Measurements from ENCODE around the gene NF2. TPM values are rescaled to one million over a fixed set of nuclear protein-coding genes. Genes with fewer than 3 reads are reported as not detected.

The NF2 gene
- total and polyA plus RNA-seq, 2 of the 8 experiments (the other 6 are each of a cell fraction or from before 2014, with no cell fraction given): 17.6 to 53.6 TPM

- H2BK5ac ChIP-seq (ENCODE audit: low read depth, low read length): no peak overlapping the region
- CTCF ChIA-PET (ENCODE audit: partially characterized antibody): interaction anchor here (0.7 to 6.5 kb wide), 12 partner anchors 8 to 562 kb away, joined by 3 to 60 read pairs (median 4); no protein-coding TSS in a partner anchor
- H3K18ac ChIP-seq (ENCODE audit: extremely low read depth, low read length): no peak overlapping the region
- POLR2A ChIA-PET (ENCODE audit: partially characterized antibody): interaction anchor here (3.4 kb wide), 1 partner anchor 9 kb away, joined by 13 read pairs; no protein-coding TSS in a partner anchor
- H3K56ac ChIP-seq (replicated peaks; ENCODE audit: insufficient read length, low read depth, low read length): no peak overlapping the region
- FAIRE-seq (no peak), DNase-seq (ENCODE audit: low read depth in 1 of 2, low spot score in 2 of 2) (no peak)
- H3K36me3 ChIP-seq (ENCODE audit: control insufficient read depth in 2 of 4, insufficient read depth in 4 of 4, low read length in 3 of 4): no peaks in the 10 kb centered on the region; a peak in 1 of 8 replicates
- WGBS, 2 experiments (ENCODE audit: extremely low coverage in 1 of 2, insufficient coverage in 1 of 2, insufficient read length in 1 of 2, insufficient replicate concordance in 2 of 2, low coverage in 1 of 2, low lambda C conversion rate in 2 of 2, missing lambda C conversion rate in 1 of 2): 95% methylated on average over 8 of the region's 9 CpGs; no CpG with 5 or more reads in 1 of the 2 experiments
- no peak overlapping the region for H3K27ac ChIP-seq (ENCODE audit: low read depth, low read length)
- no peak overlapping the region for H3K14ac ChIP-seq (ENCODE audit: insufficient read length)
- H3K4me1 ChIP-seq (replicated peaks in 1 of 4; ENCODE audit: control insufficient read depth in 3 of 4, insufficient read depth in 4 of 4, low read length in 3 of 4): peaks cover 12 to 37% (median 25%) of the 10 kb centered on the region in 4 experiments
- H3K79me1 ChIP-seq (ENCODE audit: low read depth, low read length): no peaks in the 10 kb centered on the region; the same call in 1 of the 2 replicates
- H2BK120ac ChIP-seq (replicated peaks; ENCODE audit: low read depth, low read length): no peak overlapping the region
- no peak overlapping the region for H4K8ac ChIP-seq (ENCODE audit: extremely low read depth, insufficient read depth, low read length)
- no peak overlapping the region for H3K9ac ChIP-seq (replicated peaks in 1 of 4; ENCODE audit: extremely low read depth in 1 of 4, low read depth in 3 of 4, low read length in 3 of 4)
- H3K4me3 ChIP-seq (ENCODE audit: extremely low read depth in 1 of 4, insufficient read depth in 2 of 4, low read depth in 3 of 4, low read length in 4 of 4): no peak overlapping the region
- TF ChIP-seq JUND (IDR thresholded peaks at IDR 0.05; ENCODE audit: low read length) (no peak), NANOG (IDR thresholded peaks at IDR 0.05; ENCODE audit: insufficient read depth, low read depth, low read length, poor library complexity, severe bottlenecking) (no peak), ATF2 (IDR thresholded peaks at IDR 0.05; ENCODE audit: low read length) (no peak), ATF3 (IDR thresholded peaks at IDR 0.05; ENCODE audit: insufficient read depth, low read depth, low read length) (no peak), BRCA1 (IDR thresholded peaks at IDR 0.05; ENCODE audit: low read depth, low read length) (no peak), NRF1 (IDR thresholded peaks at IDR 0.05; ENCODE audit: low read depth, low read length) (no peak)
- no peak overlapping the region for H3K4me2 ChIP-seq (ENCODE audit: insufficient read depth in 1 of 2, low read depth in 2 of 2, low read length in 2 of 2)
- H2AK5ac ChIP-seq (ENCODE audit: low read depth, low read length): no peak overlapping the region
- H4K20me1 ChIP-seq (replicated peaks in 1 of 2; ENCODE audit: control insufficient read depth in 1 of 2, insufficient read depth in 2 of 2, low read length in 2 of 2): peaks cover 0 to 3% of the 10 kb centered on the region in 2 experiments
- no peak overlapping the region for H4K91ac ChIP-seq (replicated peaks; ENCODE audit: insufficient read length, low read length)
- no peak overlapping the region for H4K5ac ChIP-seq (ENCODE audit: insufficient read length, low read depth, low read length)
- H2BK15ac ChIP-seq (ENCODE audit: low read length): no peak overlapping the region; the same call in 1 of the 2 replicates
- no peak overlapping the region for H2AFZ ChIP-seq (ENCODE audit: low read length)
- H2BK12ac ChIP-seq (ENCODE audit: low read depth, low read length): peak overlapping the region; percentile 7; the same call in 1 of the 2 replicates
- H3K23ac ChIP-seq (ENCODE audit: insufficient read length): no peak overlapping the region
- H2BK20ac ChIP-seq (ENCODE audit: low read length): peak overlapping the region; percentile 61; the same call in 1 of the 2 replicates
- H3K4ac ChIP-seq (replicated peaks; ENCODE audit: insufficient read length, low read depth, low read length): no peak overlapping the region
- H3K79me2 ChIP-seq (ENCODE audit: control insufficient read depth in 1 of 2, insufficient read depth in 2 of 2, low read length in 2 of 2): no peaks in the 10 kb centered on the region
- no peaks in the 10 kb centered on the region; a peak in 1 of 7 replicates for H3K27me3 ChIP-seq (replicated peaks in 1 of 4; ENCODE audit: control insufficient read depth in 3 of 4, extremely low read depth in 1 of 4, insufficient read depth in 3 of 4, low read length in 3 of 4)
- H3K9me3 ChIP-seq (ENCODE audit: insufficient read depth in 2 of 2, low read depth in 1 of 2, low read length in 1 of 2): no peaks in the 10 kb centered on the region
- no peaks in the 10 kb centered on the region for H3K23me2 ChIP-seq (ENCODE audit: low read depth, low read length)
Observed at GRCh38 chr22:29693671-29694070, 90.2 kb downstream of the NF2 start.
